ENCODE data around the gene RSPRY1.

- TF ChIP-seq, protein P1, sequence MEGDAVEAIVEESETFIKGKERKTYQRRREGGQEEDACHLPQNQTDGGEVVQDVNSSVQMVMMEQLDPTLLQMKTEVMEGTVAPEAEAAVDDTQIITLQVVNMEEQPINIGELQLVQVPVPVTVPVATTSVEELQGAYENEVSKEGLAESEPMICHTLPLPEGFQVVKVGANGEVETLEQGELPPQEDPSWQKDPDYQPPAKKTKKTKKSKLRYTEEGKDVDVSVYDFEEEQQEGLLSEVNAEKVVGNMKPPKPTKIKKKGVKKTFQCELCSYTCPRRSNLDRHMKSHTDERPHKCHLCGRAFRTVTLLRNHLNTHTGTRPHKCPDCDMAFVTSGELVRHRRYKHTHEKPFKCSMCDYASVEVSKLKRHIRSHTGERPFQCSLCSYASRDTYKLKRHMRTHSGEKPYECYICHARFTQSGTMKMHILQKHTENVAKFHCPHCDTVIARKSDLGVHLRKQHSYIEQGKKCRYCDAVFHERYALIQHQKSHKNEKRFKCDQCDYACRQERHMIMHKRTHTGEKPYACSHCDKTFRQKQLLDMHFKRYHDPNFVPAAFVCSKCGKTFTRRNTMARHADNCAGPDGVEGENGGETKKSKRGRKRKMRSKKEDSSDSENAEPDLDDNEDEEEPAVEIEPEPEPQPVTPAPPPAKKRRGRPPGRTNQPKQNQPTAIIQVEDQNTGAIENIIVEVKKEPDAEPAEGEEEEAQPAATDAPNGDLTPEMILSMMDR (IDR thresholded peaks at IDR 0.05; ENCODE audit: insufficient read depth, low read depth, low read length), result no peak
- no peak for TF ChIP-seq EZH2 (IDR thresholded peaks at IDR 0.05; ENCODE audit: insufficient read depth, low read length)
Measured at GRCh38 chr16:57140931-57141668, 45.0 kb upstream of the RSPRY1 start.
